Measurements from ENCODE around the gene SLC16A10. TPM values are rescaled to one million over a fixed set of nuclear protein-coding genes. Genes with fewer than 3 reads are reported as not detected.

Gene SLC16A10
- total and polyA plus RNA-seq, 2 of the 8 experiments (the other 6 are each of a cell fraction or from before 2014, with no cell fraction given): 18.6 to 23.2 TPM

GRCh38 chr6:111201244-111201554 is 113.9 kb downstream of the SLC16A10 start:
- WGBS, 2 experiments (ENCODE audit: extremely low coverage in 1 of 2, insufficient coverage in 1 of 2, insufficient read length in 1 of 2, insufficient replicate concordance in 2 of 2, low coverage in 1 of 2, low lambda C conversion rate in 2 of 2, missing lambda C conversion rate in 1 of 2): 83% methylated on average over 1 of the region's 1 CpG; no CpG with 5 or more reads in 1 of the 2 experiments
- no peak for FAIRE-seq
- TF ChIP-seq PHF8 (conservative IDR thresholded peaks at IDR 0.05; ENCODE audit: low read depth, low read length): no peak
- no peak for TF ChIP-seq CHD1 (IDR thresholded peaks at IDR 0.05; ENCODE audit: low read depth, low read length)
- no peak for TF ChIP-seq RNF2 (IDR thresholded peaks at IDR 0.05; ENCODE audit: borderline replicate concordance, low read depth, low read length, missing control alignments, poor library complexity, severe bottlenecking)
- TF ChIP-seq TBP (IDR thresholded peaks at IDR 0.05; ENCODE audit: low read depth, low read length): no peak
- no peak for TF ChIP-seq TEAD4 (IDR thresholded peaks at IDR 0.05; ENCODE audit: low read depth, low read length)
- TF ChIP-seq KDM1A (IDR thresholded peaks at IDR 0.05; ENCODE audit: borderline replicate concordance, low read length): no peak
- TF ChIP-seq SIX5 (IDR thresholded peaks at IDR 0.05; ENCODE audit: low read depth, low read length): no peak
- TF ChIP-seq GTF2F1 (IDR thresholded peaks at IDR 0.05; ENCODE audit: borderline replicate concordance, low read depth, low read length): no peak
- TF ChIP-seq RFX5 (IDR thresholded peaks at IDR 0.05; ENCODE audit: borderline replicate concordance, low read depth, low read length): no peak
- no peak for TF ChIP-seq CHD2 (IDR thresholded peaks at IDR 0.05; ENCODE audit: low read length)
- TF ChIP-seq SAP30 (IDR thresholded peaks at IDR 0.05; ENCODE audit: insufficient read depth, insufficient replicate concordance, low read length): no peak

More at GRCh38 chr6:111201244-111201554, 113.9 kb downstream of the SLC16A10 start:
- H3K14ac ChIP-seq (ENCODE audit: insufficient read length): no peak overlapping the region
- H3K36me3 ChIP-seq (ENCODE audit: control insufficient read depth in 2 of 4, insufficient read depth in 4 of 4, low read length in 3 of 4): no peaks in the 10 kb centered on the region
- H2BK15ac ChIP-seq (ENCODE audit: low read length): no peak overlapping the region
- no peak for DNase-seq (ENCODE audit: low read depth in 1 of 2, low spot score in 2 of 2)
- no peak overlapping the region for H3K4ac ChIP-seq (replicated peaks; ENCODE audit: insufficient read length, low read depth, low read length)
- CTCF ChIA-PET (ENCODE audit: partially characterized antibody): interaction anchor here (1.4 to 1.9 kb wide), 3 partner anchors 9 to 17 kb away, joined by 6 to 10 read pairs (median 6); no protein-coding TSS in a partner anchor
- H3K18ac ChIP-seq (ENCODE audit: extremely low read depth, low read length): no peak overlapping the region
- no peak overlapping the region for H4K5ac ChIP-seq (ENCODE audit: insufficient read length, low read depth, low read length)
- no peak overlapping the region for H2BK12ac ChIP-seq (ENCODE audit: low read depth, low read length)
- H4K20me1 ChIP-seq (replicated peaks in 1 of 2; ENCODE audit: control insufficient read depth in 1 of 2, insufficient read depth in 2 of 2, low read length in 2 of 2): no peaks in the 10 kb centered on the region
- no peak overlapping the region for H3K56ac ChIP-seq (replicated peaks; ENCODE audit: insufficient read length, low read depth, low read length)
- H3K4me3 ChIP-seq (ENCODE audit: extremely low read depth in 1 of 4, insufficient read depth in 2 of 4, low read depth in 3 of 4, low read length in 4 of 4): no peak overlapping the region
- H3K27me3 ChIP-seq (replicated peaks in 1 of 4; ENCODE audit: control insufficient read depth in 3 of 4, extremely low read depth in 1 of 4, insufficient read depth in 3 of 4, low read length in 3 of 4): no peaks in the 10 kb centered on the region
- POLR2A ChIA-PET (ENCODE audit: partially characterized antibody): interaction anchor here (0.6 to 1.3 kb wide), 2 partner anchors 8 to 86 kb away, joined by 3 read pairs; no protein-coding TSS in a partner anchor
- no peak overlapping the region for H2BK20ac ChIP-seq (ENCODE audit: low read length)
- no peaks in the 10 kb centered on the region for H3K79me1 ChIP-seq (ENCODE audit: low read depth, low read length)
- H2AK5ac ChIP-seq (ENCODE audit: low read depth, low read length): no peak overlapping the region
- H3K27ac ChIP-seq (ENCODE audit: low read depth, low read length): no peak overlapping the region
- no peak overlapping the region for H3K4me2 ChIP-seq (ENCODE audit: insufficient read depth in 1 of 2, low read depth in 2 of 2, low read length in 2 of 2)
- no peaks in the 10 kb centered on the region for H3K23me2 ChIP-seq (ENCODE audit: low read depth, low read length)
- H2BK120ac ChIP-seq (replicated peaks; ENCODE audit: low read depth, low read length): no peak overlapping the region
- no peaks in the 10 kb centered on the region for H3K9me3 ChIP-seq (ENCODE audit: insufficient read depth in 2 of 2, low read depth in 1 of 2, low read length in 1 of 2)
- no peak overlapping the region for H4K91ac ChIP-seq (replicated peaks; ENCODE audit: insufficient read length, low read length)
- H2AFZ ChIP-seq (ENCODE audit: low read length): no peak overlapping the region
- no peak overlapping the region for H4K8ac ChIP-seq (ENCODE audit: extremely low read depth, insufficient read depth, low read length)
- no peaks in the 10 kb centered on the region for H3K79me2 ChIP-seq (ENCODE audit: control insufficient read depth in 1 of 2, insufficient read depth in 2 of 2, low read length in 2 of 2)
- no peak overlapping the region for H2BK5ac ChIP-seq (ENCODE audit: low read depth, low read length)
- H3K4me1 ChIP-seq (replicated peaks in 1 of 4; ENCODE audit: control insufficient read depth in 3 of 4, insufficient read depth in 4 of 4, low read length in 3 of 4): no peaks in the 10 kb centered on the region
- no peak overlapping the region for H3K23ac ChIP-seq (ENCODE audit: insufficient read length)
- no peak overlapping the region for H3K9ac ChIP-seq (replicated peaks in 1 of 4; ENCODE audit: extremely low read depth in 1 of 4, low read depth in 3 of 4, low read length in 3 of 4)
